Measurements from ENCODE around the gene SEMA3F.

The SEMA3F gene

DNA sequence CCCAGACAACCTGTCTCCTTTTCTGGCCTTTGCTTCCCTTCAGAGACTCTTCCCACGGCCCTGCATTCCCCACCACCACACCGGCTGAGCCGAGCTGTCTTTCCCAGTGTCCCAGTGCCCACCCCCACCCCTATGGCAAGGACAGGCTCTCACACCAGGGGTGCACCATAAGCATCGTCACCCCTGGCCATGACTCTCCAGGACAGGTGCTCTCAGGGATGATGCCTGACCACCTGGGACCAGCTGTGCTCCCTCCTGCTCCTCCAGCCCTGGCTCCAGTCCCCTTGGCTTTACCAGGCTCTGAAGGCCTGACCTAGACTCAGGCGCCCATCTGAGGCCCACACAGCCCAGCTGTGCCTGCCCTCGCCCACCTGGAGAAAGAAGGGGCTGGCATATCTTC, 17.6 kb upstream of the SEMA3F start:
- Histone ChIP-seq H3K27me3 (ENCODE audit: insufficient read depth, poor library complexity, severe bottlenecking) (no peaks in the 10 kb centered on the region), H3K4me3 (replicated peaks; ENCODE audit: insufficient read depth, low read length) (no peak overlapping the region), H3K27ac (replicated peaks) (no peak overlapping the region)
- TF ChIP-seq, protein P1, sequence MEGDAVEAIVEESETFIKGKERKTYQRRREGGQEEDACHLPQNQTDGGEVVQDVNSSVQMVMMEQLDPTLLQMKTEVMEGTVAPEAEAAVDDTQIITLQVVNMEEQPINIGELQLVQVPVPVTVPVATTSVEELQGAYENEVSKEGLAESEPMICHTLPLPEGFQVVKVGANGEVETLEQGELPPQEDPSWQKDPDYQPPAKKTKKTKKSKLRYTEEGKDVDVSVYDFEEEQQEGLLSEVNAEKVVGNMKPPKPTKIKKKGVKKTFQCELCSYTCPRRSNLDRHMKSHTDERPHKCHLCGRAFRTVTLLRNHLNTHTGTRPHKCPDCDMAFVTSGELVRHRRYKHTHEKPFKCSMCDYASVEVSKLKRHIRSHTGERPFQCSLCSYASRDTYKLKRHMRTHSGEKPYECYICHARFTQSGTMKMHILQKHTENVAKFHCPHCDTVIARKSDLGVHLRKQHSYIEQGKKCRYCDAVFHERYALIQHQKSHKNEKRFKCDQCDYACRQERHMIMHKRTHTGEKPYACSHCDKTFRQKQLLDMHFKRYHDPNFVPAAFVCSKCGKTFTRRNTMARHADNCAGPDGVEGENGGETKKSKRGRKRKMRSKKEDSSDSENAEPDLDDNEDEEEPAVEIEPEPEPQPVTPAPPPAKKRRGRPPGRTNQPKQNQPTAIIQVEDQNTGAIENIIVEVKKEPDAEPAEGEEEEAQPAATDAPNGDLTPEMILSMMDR (IDR thresholded peaks at IDR 0.05; ENCODE audit: insufficient read depth, low read length), result no peak
- TF ChIP-seq SPI1 (IDR thresholded peaks at IDR 0.05; ENCODE audit: borderline replicate concordance, low read depth) (no peak), GABPA (IDR thresholded peaks at IDR 0.05; ENCODE audit: low read depth) (no peak), POLR2AphosphoS5 (IDR thresholded peaks at IDR 0.05; ENCODE audit: low read depth) (no peak)
- TF ChIP-seq, protein P2, sequence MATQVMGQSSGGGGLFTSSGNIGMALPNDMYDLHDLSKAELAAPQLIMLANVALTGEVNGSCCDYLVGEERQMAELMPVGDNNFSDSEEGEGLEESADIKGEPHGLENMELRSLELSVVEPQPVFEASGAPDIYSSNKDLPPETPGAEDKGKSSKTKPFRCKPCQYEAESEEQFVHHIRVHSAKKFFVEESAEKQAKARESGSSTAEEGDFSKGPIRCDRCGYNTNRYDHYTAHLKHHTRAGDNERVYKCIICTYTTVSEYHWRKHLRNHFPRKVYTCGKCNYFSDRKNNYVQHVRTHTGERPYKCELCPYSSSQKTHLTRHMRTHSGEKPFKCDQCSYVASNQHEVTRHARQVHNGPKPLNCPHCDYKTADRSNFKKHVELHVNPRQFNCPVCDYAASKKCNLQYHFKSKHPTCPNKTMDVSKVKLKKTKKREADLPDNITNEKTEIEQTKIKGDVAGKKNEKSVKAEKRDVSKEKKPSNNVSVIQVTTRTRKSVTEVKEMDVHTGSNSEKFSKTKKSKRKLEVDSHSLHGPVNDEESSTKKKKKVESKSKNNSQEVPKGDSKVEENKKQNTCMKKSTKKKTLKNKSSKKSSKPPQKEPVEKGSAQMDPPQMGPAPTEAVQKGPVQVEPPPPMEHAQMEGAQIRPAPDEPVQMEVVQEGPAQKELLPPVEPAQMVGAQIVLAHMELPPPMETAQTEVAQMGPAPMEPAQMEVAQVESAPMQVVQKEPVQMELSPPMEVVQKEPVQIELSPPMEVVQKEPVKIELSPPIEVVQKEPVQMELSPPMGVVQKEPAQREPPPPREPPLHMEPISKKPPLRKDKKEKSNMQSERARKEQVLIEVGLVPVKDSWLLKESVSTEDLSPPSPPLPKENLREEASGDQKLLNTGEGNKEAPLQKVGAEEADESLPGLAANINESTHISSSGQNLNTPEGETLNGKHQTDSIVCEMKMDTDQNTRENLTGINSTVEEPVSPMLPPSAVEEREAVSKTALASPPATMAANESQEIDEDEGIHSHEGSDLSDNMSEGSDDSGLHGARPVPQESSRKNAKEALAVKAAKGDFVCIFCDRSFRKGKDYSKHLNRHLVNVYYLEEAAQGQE (IDR thresholded peaks at IDR 0.05; ENCODE audit: insufficient replicate concordance, low read depth), result no peak
- DNase-seq (ENCODE audit: low read depth in 1 of 2, low spot score in 1 of 2), result no peak

DNA sequence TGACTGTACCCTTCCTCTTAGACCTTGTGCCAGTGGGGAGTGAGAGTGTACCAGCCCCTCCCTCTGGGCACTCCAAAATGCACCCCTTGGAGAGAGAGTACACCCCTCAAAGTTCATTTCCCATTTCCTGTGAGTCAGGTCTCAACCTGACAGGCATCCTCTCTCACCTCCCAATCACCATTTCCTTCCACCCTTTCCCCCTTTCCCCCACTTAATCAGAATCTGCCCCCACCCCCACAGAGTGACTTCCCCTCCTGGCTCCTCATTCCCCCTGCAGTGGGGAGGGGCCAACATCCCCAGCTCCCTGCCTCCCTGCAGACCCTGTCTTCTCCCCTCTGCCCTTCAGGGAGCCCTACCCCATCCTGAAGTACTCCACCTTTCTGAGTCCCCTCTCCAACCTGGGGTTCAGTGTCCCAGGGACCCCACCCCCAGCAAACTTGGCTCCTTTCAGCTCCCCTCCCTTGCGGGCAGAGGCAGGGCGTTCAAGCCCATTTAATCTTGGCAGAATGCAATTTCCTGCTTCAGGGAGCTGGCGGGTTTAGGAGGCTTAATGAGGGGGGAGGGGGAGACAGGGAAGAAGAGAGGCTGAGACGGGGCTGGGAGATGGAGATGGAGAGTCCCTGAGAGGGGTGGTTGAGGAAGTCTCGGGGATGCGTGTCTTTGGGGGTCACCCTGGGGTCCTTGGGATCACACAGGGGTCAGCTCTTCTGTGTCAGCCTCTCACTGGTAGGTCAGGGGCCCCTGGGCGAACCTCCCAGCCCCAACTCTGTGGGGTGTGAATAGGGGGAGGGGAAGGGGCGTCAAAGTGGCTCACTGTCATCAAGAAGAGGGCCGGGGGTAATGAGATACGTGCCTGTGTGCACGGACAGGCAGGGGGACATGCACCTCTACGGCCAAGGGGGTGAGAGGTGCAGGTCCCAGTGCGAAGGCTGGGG, 16.6 kb upstream of the SEMA3F start:
- TF ChIP-seq, protein P2 (IDR thresholded peaks at IDR 0.05; ENCODE audit: insufficient replicate concordance, low read depth), result no peak
- TF ChIP-seq, protein P1 (IDR thresholded peaks at IDR 0.05; ENCODE audit: insufficient read depth, low read length), result no peak
- TF ChIP-seq GABPA (IDR thresholded peaks at IDR 0.05; ENCODE audit: low read depth), result no peak
- TF ChIP-seq SPI1 (IDR thresholded peaks at IDR 0.05; ENCODE audit: borderline replicate concordance, low read depth), result no peak
- TF ChIP-seq POLR2AphosphoS5 (IDR thresholded peaks at IDR 0.05; ENCODE audit: low read depth), result no peak
- H3K27ac ChIP-seq (replicated peaks), result no peak overlapping the region
- no peaks in the 10 kb centered on the region for H3K27me3 ChIP-seq (ENCODE audit: insufficient read depth, poor library complexity, severe bottlenecking)
- no peak for DNase-seq (ENCODE audit: low read depth in 1 of 2, low spot score in 1 of 2)
- H3K4me3 ChIP-seq (replicated peaks; ENCODE audit: insufficient read depth, low read length), result no peak overlapping the region

DNA sequence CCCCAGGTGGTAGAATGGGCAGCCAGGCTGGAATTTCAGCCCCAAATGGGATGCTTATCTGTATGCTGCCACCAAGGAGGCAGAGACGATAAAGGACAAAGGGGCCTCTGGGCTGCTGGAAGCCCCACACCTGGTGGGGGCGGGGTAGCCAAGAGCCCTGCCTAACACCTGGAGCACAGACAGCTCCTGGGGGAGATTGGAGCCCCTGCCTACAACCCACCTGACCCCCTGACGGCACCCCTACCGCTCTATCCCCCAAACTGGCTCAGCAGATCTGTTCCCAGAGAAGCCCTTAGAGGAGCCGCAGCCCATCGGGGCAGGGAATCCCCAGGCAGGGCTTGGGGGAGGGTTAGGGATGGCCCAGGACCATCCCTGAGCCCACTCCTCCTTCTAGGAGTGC, 15.8 kb upstream of the SEMA3F start:
- DNase-seq (ENCODE audit: low read depth in 1 of 2, low spot score in 1 of 2), result no peak
- no peak overlapping the region for H3K4me3 ChIP-seq (replicated peaks; ENCODE audit: insufficient read depth, low read length)
- TF ChIP-seq, protein P2 (IDR thresholded peaks at IDR 0.05; ENCODE audit: insufficient replicate concordance, low read depth), result no peak
- TF ChIP-seq, protein P1 (IDR thresholded peaks at IDR 0.05; ENCODE audit: insufficient read depth, low read length), result no peak
- no peak for TF ChIP-seq POLR2AphosphoS5 (IDR thresholded peaks at IDR 0.05; ENCODE audit: low read depth)
- TF ChIP-seq SPI1 (IDR thresholded peaks at IDR 0.05; ENCODE audit: borderline replicate concordance, low read depth), result no peak
- no peak for TF ChIP-seq GABPA (IDR thresholded peaks at IDR 0.05; ENCODE audit: low read depth)
- H3K27me3 ChIP-seq (ENCODE audit: insufficient read depth, poor library complexity, severe bottlenecking), result no peaks in the 10 kb centered on the region
- no peak overlapping the region for H3K27ac ChIP-seq (replicated peaks)
